ENCODE results near the gene GNMT.

Gene GNMT

DNA sequence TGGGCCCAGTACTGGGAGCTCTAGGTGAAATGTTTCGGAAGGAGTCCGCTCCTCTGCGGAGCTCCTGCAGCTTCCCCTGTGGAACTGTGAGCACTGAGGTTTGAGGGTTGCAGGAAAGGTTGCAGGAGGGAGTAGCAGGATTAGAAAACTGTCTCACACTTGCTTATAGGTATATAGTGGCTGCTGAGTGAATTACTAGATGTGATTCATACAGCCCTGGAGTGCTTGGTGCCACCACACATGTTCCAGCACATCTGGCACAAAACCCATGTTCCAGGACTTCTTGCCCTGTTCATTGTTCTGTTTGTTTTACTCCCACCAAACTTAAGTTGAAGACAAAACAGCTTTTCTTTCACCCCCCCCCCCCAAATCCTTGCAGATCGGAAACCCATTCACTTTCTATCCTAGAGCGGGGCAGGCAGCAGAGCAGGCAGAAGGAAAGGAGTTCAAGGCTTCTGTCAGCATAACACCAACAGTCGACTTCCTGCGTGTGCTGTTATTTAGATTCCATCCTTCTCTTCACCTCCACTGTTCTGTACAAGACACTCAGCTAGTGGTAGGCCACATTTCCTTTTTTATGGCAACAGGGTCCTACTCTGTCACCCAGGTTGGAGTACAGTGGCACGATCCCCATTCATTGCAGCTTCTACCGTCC is 19.1 kb downstream of the GNMT start:
- no peak for DNase-seq (ENCODE audit: low read depth in 1 of 2, low spot score in 1 of 2)
- Histone ChIP-seq H3K27me3 (ENCODE audit: insufficient read depth, poor library complexity, severe bottlenecking) (no peaks in the 10 kb centered on the region), H3K4me3 (replicated peaks; ENCODE audit: insufficient read depth, low read length) (peak overlapping the region; percentile 87), H3K27ac (replicated peaks) (peak overlapping the region; percentile 74)
- TF ChIP-seq SPI1 (IDR thresholded peaks at IDR 0.05; ENCODE audit: borderline replicate concordance, low read depth) = no peak

- H3K4me3 ChIP-seq (replicated peaks; ENCODE audit: insufficient read depth, low read length) = no peak overlapping the region
- no peak overlapping the region for H3K27ac ChIP-seq (replicated peaks)
- DNase-seq (ENCODE audit: low read depth in 1 of 2, low spot score in 1 of 2) = no peak
- no peaks in the 10 kb centered on the region for H3K27me3 ChIP-seq (ENCODE audit: insufficient read depth, poor library complexity, severe bottlenecking)
- TF ChIP-seq, protein P1, sequence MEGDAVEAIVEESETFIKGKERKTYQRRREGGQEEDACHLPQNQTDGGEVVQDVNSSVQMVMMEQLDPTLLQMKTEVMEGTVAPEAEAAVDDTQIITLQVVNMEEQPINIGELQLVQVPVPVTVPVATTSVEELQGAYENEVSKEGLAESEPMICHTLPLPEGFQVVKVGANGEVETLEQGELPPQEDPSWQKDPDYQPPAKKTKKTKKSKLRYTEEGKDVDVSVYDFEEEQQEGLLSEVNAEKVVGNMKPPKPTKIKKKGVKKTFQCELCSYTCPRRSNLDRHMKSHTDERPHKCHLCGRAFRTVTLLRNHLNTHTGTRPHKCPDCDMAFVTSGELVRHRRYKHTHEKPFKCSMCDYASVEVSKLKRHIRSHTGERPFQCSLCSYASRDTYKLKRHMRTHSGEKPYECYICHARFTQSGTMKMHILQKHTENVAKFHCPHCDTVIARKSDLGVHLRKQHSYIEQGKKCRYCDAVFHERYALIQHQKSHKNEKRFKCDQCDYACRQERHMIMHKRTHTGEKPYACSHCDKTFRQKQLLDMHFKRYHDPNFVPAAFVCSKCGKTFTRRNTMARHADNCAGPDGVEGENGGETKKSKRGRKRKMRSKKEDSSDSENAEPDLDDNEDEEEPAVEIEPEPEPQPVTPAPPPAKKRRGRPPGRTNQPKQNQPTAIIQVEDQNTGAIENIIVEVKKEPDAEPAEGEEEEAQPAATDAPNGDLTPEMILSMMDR (IDR thresholded peaks at IDR 0.05; ENCODE audit: insufficient read depth, low read length) = no peak
- TF ChIP-seq POLR2AphosphoS5 (IDR thresholded peaks at IDR 0.05; ENCODE audit: low read depth) (no peak), GABPA (IDR thresholded peaks at IDR 0.05; ENCODE audit: low read depth) (no peak), SPI1 (IDR thresholded peaks at IDR 0.05; ENCODE audit: borderline replicate concordance, low read depth) (no peak), REST (IDR thresholded peaks at IDR 0.05; ENCODE audit: insufficient replicate concordance, low read depth) (no peak)
Observed at GRCh38 chr6:42981836-42982235, 21.3 kb downstream of the GNMT start.

DNA sequence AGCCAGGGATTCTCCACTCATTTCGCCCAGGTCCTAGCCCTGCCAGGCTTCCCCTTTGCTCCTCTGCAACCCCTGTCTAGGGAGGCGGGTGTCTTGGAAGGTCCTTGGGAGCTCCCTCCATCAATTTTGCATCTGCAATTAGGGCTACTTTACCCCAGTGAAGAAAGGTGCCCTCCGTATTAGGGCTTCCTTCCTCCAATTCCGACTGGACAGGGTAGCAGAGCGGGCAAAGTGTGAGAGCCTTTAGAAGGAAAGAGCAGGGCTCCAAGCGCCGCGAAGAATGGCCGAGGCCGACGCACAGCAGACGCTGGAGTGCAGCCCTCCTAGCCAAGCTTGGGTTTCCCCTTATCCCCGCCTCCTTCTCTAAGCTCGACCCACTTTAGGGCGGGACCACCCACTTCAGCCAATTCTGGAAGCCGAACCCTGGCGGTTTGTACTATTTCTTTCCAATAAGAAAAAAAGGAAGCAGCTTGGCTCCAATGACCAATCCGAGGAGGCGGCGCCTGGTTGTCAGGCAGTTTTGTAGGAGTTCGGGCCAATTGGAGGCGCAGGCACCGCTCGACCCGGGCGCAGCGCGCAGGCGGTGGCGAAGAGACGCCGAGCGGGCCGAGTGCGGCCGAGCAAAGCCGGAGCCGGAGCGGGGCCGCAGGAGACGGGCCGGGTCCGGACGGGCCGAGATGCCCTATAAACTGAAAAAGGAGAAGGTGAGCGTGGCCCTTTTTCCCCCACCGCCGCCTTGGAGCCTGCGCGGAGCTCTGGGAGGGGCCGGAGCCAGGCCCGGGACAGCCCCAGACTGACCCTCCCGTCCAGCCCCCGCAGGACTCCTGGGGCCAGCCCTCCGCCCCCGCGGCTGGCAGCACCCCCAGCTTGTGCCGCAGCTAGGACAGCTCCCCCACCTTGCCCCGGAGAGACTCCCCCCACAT is 23.7 kb downstream of the GNMT start, which contains the start of gene PPP2R5D:
Gene PPP2R5D, plus strand, starts transcription at position 570 of the 923 bp plus-strand sequence. Its CDS starts 108 bp downstream, at position 678.
- Histone ChIP-seq H3K27me3 (ENCODE audit: insufficient read depth, poor library complexity, severe bottlenecking) (no peaks in the 10 kb centered on the region), H3K27ac (replicated peaks) (peak within 1 kb of the TSS; percentile 68), H3K4me3 (replicated peaks; ENCODE audit: insufficient read depth, low read length) (peak within 1 kb of the TSS; percentile 92)
- peak; percentile 92 to 99 for DNase-seq (ENCODE audit: low read depth in 1 of 2, low spot score in 1 of 2)
- TF ChIP-seq SPI1 (IDR thresholded peaks at IDR 0.05; ENCODE audit: borderline replicate concordance, low read depth) (no peak), GABPA (IDR thresholded peaks at IDR 0.05; ENCODE audit: low read depth) (no peak), POLR2AphosphoS5 (IDR thresholded peaks at IDR 0.05; ENCODE audit: low read depth) (peak; percentile 68; the same call in 1 of the 2 replicates), REST (IDR thresholded peaks at IDR 0.05; ENCODE audit: insufficient replicate concordance, low read depth) (no peak)
- TF ChIP-seq, protein P1 (IDR thresholded peaks at IDR 0.05; ENCODE audit: insufficient read depth, low read length) = no peak

GRCh38 chr6:42984924-42985475 is 24.4 kb downstream of the GNMT start:
- Histone ChIP-seq H3K27ac (replicated peaks) (peak overlapping the region; percentile 68), H3K4me3 (replicated peaks; ENCODE audit: insufficient read depth, low read length) (peak overlapping the region; percentile 92), H3K27me3 (ENCODE audit: insufficient read depth, poor library complexity, severe bottlenecking) (no peaks in the 10 kb centered on the region)
- TF ChIP-seq GABPA (IDR thresholded peaks at IDR 0.05; ENCODE audit: low read depth) = no peak
- TF ChIP-seq POLR2AphosphoS5 (IDR thresholded peaks at IDR 0.05; ENCODE audit: low read depth) = no peak
- TF ChIP-seq REST (IDR thresholded peaks at IDR 0.05; ENCODE audit: insufficient replicate concordance, low read depth) = no peak
- DNase-seq (ENCODE audit: low read depth in 1 of 2, low spot score in 1 of 2) = peak in 1 of 2 experiments; percentile 25

Data from HL-60 (cell line).